H1 (cell line): ENCODE data around the gene SOS1. TPM values are rescaled to one million over a fixed set of nuclear protein-coding genes. Genes with fewer than 3 reads are reported as not detected.

Experiments
- CHD1 ChIP-seq: IDR thresholded peaks from 2 replicates; pipeline ENCODE4 v1.6.1; 2012; ENCODE audit warnings: low read depth, low read length, improper control_type of control experiment
- HDAC6 ChIP-seq: IDR thresholded peaks from one replicate; pipeline ENCODE4 v1.7.1; 2012; ENCODE audit warnings: low read depth, mild to moderate bottlenecking, inconsistent platforms, low read length, moderate library complexity
- KDM4A ChIP-seq: IDR thresholded peaks from one replicate; pipeline ENCODE4 v1.7.1; 2012; ENCODE audit warnings: low read depth, mild to moderate bottlenecking, moderate library complexity, low read length, inconsistent platforms; ENCODE audit not compliant: severe bottlenecking
- POLR2A ChIP-seq, 2 experiments: IDR thresholded peaks; 1 replicate in 1 of 2; 2 replicates in 1 of 2; pipeline ENCODE4 v1.6.1; 2011; ENCODE audit warnings: low read depth in 2 of 2, low read length in 2 of 2, mild to moderate bottlenecking in 2 of 2; ENCODE audit errors: control extremely low read depth in 1 of 2
- RNF2 ChIP-seq: fragments of 200-900, 300-1000 bp; sonication (generic); IDR thresholded peaks from 2 replicates; pipeline ENCODE4 v1.7.1; 2016; ENCODE audit warnings: borderline replicate concordance, low read depth, mild to moderate bottlenecking, antibody characterized with exemption, low read length; ENCODE audit not compliant: poor library complexity, severe bottlenecking; ENCODE audit errors: missing control alignments
- SP1 ChIP-seq: IDR thresholded peaks from 2 replicates; pipeline ENCODE4 v1.6.1; 2011; ENCODE audit warnings: low read depth, low read length
- polyA plus RNA-seq, 7 experiments: library from polyadenylated mRNA; depleted of rRNA in 3 of 7; stranded (reverse) in 5 of 7; unstranded in 2 of 7; fragments of >200 nt in 5 of 7; fragments of 200-250 nt in 2 of 7; gene quantifications; 1 replicate in 5 of 7; 2 replicates in 1 of 7; 4 replicates in 1 of 7; pipeline versions ENCODE4 v1.2.1 to v1.2.3, GENCODE V29; 2011 to 2013; ENCODE audit warnings: missing spikeins in 2 of 7, mixed read lengths in 2 of 7
- total RNA-seq: library from RNA; stranded (reverse); fragmentation: NEBNext Ultra II Directional; extraction: Animal tissue kit (Norgen Biotek cat#: 25700); gene quantifications from 2 replicates; pipeline ENCODE4 v1.2.1, GENCODE V29; 2021

Gene SOS1
- total and polyA plus RNA-seq, 2 of the 8 experiments (the other 6 are each of a cell fraction or from before 2014, with no cell fraction given): 25.7 to 27.0 TPM

DNA sequence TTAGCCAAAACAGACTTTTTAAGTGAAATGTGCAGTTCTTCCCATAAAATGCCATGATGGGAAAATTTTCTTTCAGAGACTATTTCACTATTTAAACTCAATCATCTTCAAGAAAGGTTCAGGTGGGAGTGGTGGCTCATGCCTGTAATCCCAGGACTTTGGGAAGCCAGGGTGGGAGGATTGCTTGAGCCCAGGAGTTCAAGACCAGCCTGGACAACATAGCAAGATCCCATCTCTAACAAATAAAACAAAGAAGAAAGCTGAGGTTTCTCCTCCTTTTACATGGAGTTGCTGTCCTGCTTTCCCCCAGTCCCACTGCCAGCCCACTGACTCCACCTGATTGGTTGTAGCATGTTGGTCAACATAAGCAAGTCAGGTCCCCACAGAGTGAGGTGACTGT is 25.8 kb upstream of the SOS1 start (continued):
- TF ChIP-seq SP1 (no peak), HDAC6 (no peak), CHD1 (no peak), POLR2A (IDR thresholded peaks at IDR 0.05; ENCODE audit: control extremely low read depth in 1 of 2, low read depth in 2 of 2, low read length in 2 of 2) (no peak), RNF2 (no peak), KDM4A (no peak)
